Left lung (tissue), 10 donors: Measurements from ENCODE around the gene POLR2E. TPM values are rescaled to one million over a fixed set of nuclear protein-coding genes. Genes with fewer than 3 reads are reported as not detected.

ENCODE experiments used
- ATAC-seq: fragments of 200-7000 bp; cut with Tn5 transposase; one replicate; pipeline ENCODE4 v1.9.1; 2020; ENCODE audit warnings: moderate library complexity
- DNase-seq, 4 donors: peaks; one replicate each; pipeline ENCODE4 v3.0.0-alpha.2; 2013 to 2020
- H3K27ac ChIP-seq, 2 donors: fragments of 200-600 bp; sonication (generic) in 1 of 2; one replicate each; pipeline versions ENCODE4 v1.5.0 to v1.8.0; 2020 to 2021
- H3K27me3 ChIP-seq, 2 donors: fragments of 200-600 bp; sonication (generic) in 1 of 2; one replicate each; pipeline versions ENCODE4 v1.5.0 to v1.8.0; 2020 to 2021
- H3K36me3 ChIP-seq, 2 donors: fragments of 200-600 bp; sonication (generic) in 1 of 2; one replicate each; pipeline versions ENCODE4 v1.5.0 to v1.8.0; 2020 to 2021
- H3K4me1 ChIP-seq, 2 donors: fragments of 200-600 bp; one replicate each; pipeline ENCODE4 v1.8.0; 2021
- H3K4me3 ChIP-seq, 2 donors: fragments of 200-600 bp; sonication (generic) in 1 of 2; one replicate each; pipeline versions ENCODE4 v1.5.0 to v1.8.0; 2020 to 2021; ENCODE audit warnings: mild to moderate bottlenecking in 1 of 2
- H3K9me3 ChIP-seq, 2 donors: fragments of 200-600 bp; sonication (generic) in 1 of 2; one replicate each; pipeline versions ENCODE4 v1.5.0 to v1.8.0; 2020 to 2021
- intact Hi-C, 2 donors: fragments of 100-400 bp; cut with DNase I; formaldehyde crosslinking; loops; one replicate each; pipeline versions ENCODE4 v1.11.2 to v1.14.2; 2022
- polyA plus RNA-seq, 6 donors: library from polyadenylated mRNA; unstranded; fragments of 120-200 nt; gene quantifications; one replicate each; pipeline ENCODE4 v1.2.1, GENCODE V29; 2013; ENCODE audit not compliant: insufficient read length in 6 of 6
- total RNA-seq, 2 donors: library from RNA; stranded (reverse); fragmentation: NEBNext Ultra II Directional; extraction: Animal tissue kit (Norgen Biotek cat#: 25700); gene quantifications; one replicate each; pipeline ENCODE4 v1.2.1, GENCODE V29; 2021
- TF ChIP-seq, protein P1 (sequence below), 2 donors: fragments of 200-600 bp; sonication (generic) in 1 of 2; IDR thresholded peaks; one replicate each; pipeline versions ENCODE4 v1.5.0 to v1.8.0; 2021; ENCODE audit warnings: antibody characterized with exemption in 2 of 2
- donor health status: DM: no; HTN: yes; CAD: no.
- donor health status: DM: no; HTN: no; CAD: no.

Gene POLR2E
- total and polyA plus RNA-seq, 8 donors, result 120 to 160 (median 139) TPM

DNA sequence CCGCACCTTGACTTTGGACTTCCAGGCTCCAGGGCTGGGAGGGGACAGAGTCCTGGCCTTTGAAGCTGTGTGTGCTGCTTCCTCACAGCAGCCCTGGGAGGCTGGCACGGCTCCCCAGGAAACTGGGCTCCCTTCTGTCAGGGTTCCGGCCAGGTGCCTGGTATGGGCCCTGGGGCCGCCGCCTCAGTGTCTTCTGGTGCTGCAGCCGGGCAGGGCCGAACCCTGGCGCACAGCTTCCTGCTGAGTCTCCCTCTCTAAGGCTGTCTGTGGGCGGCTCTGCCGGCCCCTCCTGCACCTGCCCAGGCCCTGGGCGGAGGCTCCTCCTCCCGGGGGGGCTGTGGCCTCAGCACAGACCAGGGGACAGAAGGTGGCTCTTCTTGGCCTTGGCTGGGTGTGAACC, 41.0 kb upstream of the POLR2E start:
- ATAC-seq (no peak), DNase-seq (no peak)
- Histone ChIP-seq H3K36me3 (peaks cover 0 to 48% of the 10 kb centered on the region in 2 donors), H3K9me3 (no peaks in the 10 kb centered on the region), H3K4me1 (peaks cover 14 to 58% of the 10 kb centered on the region in 2 donors), H3K27me3 (no peaks in the 10 kb centered on the region), H3K27ac (peak overlapping the region; percentile 56 to 99), H3K4me3 (no peak overlapping the region)
- TF ChIP-seq, protein P1, sequence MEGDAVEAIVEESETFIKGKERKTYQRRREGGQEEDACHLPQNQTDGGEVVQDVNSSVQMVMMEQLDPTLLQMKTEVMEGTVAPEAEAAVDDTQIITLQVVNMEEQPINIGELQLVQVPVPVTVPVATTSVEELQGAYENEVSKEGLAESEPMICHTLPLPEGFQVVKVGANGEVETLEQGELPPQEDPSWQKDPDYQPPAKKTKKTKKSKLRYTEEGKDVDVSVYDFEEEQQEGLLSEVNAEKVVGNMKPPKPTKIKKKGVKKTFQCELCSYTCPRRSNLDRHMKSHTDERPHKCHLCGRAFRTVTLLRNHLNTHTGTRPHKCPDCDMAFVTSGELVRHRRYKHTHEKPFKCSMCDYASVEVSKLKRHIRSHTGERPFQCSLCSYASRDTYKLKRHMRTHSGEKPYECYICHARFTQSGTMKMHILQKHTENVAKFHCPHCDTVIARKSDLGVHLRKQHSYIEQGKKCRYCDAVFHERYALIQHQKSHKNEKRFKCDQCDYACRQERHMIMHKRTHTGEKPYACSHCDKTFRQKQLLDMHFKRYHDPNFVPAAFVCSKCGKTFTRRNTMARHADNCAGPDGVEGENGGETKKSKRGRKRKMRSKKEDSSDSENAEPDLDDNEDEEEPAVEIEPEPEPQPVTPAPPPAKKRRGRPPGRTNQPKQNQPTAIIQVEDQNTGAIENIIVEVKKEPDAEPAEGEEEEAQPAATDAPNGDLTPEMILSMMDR (IDR thresholded peaks at IDR 0.05), result no peak
- intact Hi-C loops, result no loop called here

DNA sequence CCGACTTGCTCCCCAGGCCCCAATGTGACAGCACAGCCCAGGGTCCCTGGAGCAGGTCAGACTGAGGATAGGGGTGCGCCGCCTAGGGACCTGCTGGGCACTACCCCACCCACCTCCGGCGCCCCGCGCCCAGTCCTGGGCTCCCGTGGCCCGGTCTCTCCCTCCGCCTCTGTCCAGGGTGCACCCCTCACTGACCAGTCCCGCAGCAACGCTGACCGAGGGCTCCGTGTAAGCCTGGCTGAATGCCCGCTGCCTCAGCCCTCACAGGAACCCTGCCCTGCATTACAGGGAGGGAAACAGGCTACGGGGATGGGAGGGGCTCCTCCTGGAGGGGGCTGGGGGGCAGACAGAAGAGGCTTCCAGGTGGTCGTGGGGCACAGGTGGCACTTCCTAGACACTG, 40.3 kb upstream of the POLR2E start:
- Histone ChIP-seq H3K9me3 (no peaks in the 10 kb centered on the region), H3K36me3 (peaks cover 0 to 41% of the 10 kb centered on the region in 2 donors), H3K27me3 (no peaks in the 10 kb centered on the region), H3K4me3 (no peak overlapping the region), H3K4me1 (peaks cover 17 to 56% of the 10 kb centered on the region in 2 donors), H3K27ac (peak overlapping the region; percentile 56 to 99)
- ATAC-seq (no peak), DNase-seq (no peak)
- TF ChIP-seq, protein P1 (IDR thresholded peaks at IDR 0.05), result no peak
- intact Hi-C loops, result no loop called here

DNA sequence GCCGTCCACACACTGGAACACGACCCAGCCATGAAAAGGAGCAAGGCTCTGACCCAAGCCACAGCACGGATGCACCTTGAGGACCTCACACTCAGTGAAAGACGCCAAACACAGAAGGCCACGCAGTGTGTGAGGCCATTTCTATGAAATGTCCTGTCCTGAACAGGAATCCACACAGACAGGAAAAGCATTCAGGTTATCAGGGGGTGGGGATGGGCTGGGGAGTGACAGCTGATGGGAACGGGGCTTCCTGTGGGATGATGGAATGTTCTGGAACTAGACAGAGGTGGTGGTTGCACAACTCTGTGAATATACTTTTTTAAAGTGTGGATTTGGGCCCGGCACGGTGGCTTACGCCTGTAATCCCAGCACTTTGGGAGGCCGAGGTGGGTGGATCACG, 39.3 kb upstream of the POLR2E start:
- Histone ChIP-seq H3K9me3 (no peaks in the 10 kb centered on the region), H3K4me3 (no peak overlapping the region), H3K27me3 (no peaks in the 10 kb centered on the region), H3K27ac (peak overlapping the region; percentile 33 to 99), H3K36me3 (peaks cover 0 to 41% of the 10 kb centered on the region in 2 donors), H3K4me1 (peaks cover 22 to 62% of the 10 kb centered on the region in 2 donors)
- no peak for DNase-seq
- TF ChIP-seq, protein P1 (IDR thresholded peaks at IDR 0.05), result no peak
- intact Hi-C loops, result no loop called here
- no peak for ATAC-seq

DNA sequence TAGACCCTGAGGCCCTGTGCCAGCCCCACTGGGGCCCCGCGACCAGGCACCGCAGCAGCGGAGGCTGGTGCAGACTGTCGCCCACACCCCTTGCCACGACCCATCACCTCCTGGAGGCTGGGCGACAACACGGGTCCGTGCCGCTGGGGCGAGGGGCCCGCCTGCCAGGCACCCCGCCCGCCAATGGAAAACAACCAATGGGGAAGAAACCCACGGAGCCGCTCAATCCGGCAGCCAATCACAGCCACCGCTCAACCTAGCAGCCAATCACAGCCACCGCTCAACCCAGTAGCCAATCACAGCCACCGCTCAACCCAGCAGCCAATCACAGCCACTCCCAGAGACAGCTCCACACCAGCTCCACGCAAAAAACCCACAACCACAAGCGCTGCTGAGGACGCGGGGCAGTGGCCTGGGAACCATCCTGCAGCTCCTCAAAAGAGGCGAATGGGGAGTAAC, 38.3 kb upstream of the POLR2E start:
- TF ChIP-seq, protein P1 (IDR thresholded peaks at IDR 0.05), result no peak
- DNase-seq (no peak), ATAC-seq (no peak)
- Histone ChIP-seq H3K4me3 (peak overlapping the region in 1 of 2 donors; percentile 80), H3K4me1 (peaks cover 22 to 72% of the 10 kb centered on the region in 2 donors), H3K27me3 (no peaks in the 10 kb centered on the region), H3K36me3 (peaks cover 0 to 41% of the 10 kb centered on the region in 2 donors), H3K9me3 (no peaks in the 10 kb centered on the region), H3K27ac (peak overlapping the region; percentile 95 to 99)
- intact Hi-C loops, result no loop called here

DNA sequence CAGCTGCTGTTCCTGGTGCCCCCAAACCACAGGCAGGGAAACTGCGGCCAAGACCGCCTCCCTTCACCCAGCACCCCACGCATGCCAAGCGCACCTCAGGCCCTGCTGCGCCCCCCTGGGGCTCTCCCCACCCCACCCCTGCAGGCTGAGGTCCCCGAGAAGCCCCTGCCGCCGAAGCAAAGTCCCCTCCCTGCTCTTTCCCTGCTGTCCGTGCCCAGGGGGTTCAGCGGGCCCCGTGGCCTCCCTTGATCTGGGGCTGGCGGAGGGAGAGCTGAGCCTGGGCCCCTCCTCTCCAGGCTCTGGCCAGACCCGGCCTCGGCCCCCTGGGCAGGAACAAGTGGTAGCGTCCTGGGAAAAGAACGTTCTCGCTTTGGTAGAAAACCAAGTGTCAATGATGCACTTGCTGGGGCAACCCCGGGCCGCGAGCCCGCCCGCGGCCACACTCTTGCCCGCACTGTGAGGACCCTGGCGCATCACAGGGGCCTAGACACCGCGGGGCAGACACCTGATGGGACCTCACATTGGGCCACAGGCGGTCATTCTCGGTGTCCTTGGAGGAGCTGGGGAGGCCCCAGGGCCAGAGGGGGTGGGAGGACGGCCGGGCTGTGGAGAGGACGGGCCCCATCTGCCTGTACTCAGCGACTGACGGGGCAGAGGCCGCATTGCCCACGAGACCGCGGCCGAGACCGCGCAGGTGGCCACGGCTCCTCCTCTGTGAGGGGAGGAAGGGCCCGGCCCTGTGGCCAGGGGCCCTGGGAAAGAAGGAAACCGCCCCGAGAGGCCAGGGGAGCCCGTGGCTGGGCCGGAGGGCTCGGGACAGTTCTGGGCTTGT, 37.6 kb upstream of the POLR2E start:
- intact Hi-C loops, result no loop called here
- Histone ChIP-seq H3K27me3 (no peaks in the 10 kb centered on the region), H3K4me1 (peaks cover 22 to 79% of the 10 kb centered on the region in 2 donors), H3K4me3 (peak overlapping the region; percentile 62 to 80), H3K9me3 (no peaks in the 10 kb centered on the region), H3K27ac (peak overlapping the region; percentile 95 to 99), H3K36me3 (peaks cover 0 to 43% of the 10 kb centered on the region in 2 donors)
- ATAC-seq, result peak; percentile 3
- TF ChIP-seq, protein P1 (IDR thresholded peaks at IDR 0.05), result no peak
- no peak for DNase-seq
